Progenitor cell of endocrine pancreas (in vitro differentiated cells): ENCODE data around the gene RDX. TPM values are rescaled to one million over a fixed set of nuclear protein-coding genes. Genes with fewer than 3 reads are reported as not detected.

Experiments
- DNase-seq: peaks from one replicate; pipeline ENCODE4 v3.0.0; 2021; ENCODE audit warnings: low spot score; ENCODE audit not compliant: unreplicated experiment
- H3K27ac Mint-ChIP-seq: 2 replicates; pipeline ENCODE4 v1.8.0; 2021; ENCODE audit warnings: mild to moderate bottlenecking, moderate library complexity, mixed read lengths
- H3K27me3 Mint-ChIP-seq: 2 replicates; pipeline ENCODE4 v1.8.0; 2021; ENCODE audit warnings: mixed read lengths
- H3K36me3 Mint-ChIP-seq: 2 replicates; pipeline ENCODE4 v1.8.0; 2022; ENCODE audit warnings: mixed read lengths; ENCODE audit not compliant: insufficient read depth
- H3K4me1 Mint-ChIP-seq: 2 replicates; pipeline ENCODE4 v1.8.0; 2021; ENCODE audit warnings: low read depth, mixed read lengths
- H3K4me3 Mint-ChIP-seq: 2 replicates; pipeline ENCODE4 v1.8.0; 2021; ENCODE audit warnings: low read depth, mild to moderate bottlenecking, moderate library complexity, mixed read lengths
- H3K9me3 Mint-ChIP-seq: 2 replicates; pipeline ENCODE4 v1.8.0; 2021; ENCODE audit warnings: low read depth, mixed read lengths
- total RNA-seq: library from RNA; stranded (reverse); gene quantifications from 2 replicates; pipeline ENCODE4 v1.2.1, GENCODE V29; 2021
- TF ChIP-seq, protein P1 (sequence below): fragments of 200-600 bp; sonication (generic); IDR thresholded peaks from one replicate; pipeline ENCODE4 v1.5.0; 2021; ENCODE audit warnings: antibody characterized with exemption, mild to moderate bottlenecking; ENCODE audit not compliant: unreplicated experiment

Gene RDX
- total RNA-seq, 1 donor from 2014 or later = 89.6 TPM

DNA sequence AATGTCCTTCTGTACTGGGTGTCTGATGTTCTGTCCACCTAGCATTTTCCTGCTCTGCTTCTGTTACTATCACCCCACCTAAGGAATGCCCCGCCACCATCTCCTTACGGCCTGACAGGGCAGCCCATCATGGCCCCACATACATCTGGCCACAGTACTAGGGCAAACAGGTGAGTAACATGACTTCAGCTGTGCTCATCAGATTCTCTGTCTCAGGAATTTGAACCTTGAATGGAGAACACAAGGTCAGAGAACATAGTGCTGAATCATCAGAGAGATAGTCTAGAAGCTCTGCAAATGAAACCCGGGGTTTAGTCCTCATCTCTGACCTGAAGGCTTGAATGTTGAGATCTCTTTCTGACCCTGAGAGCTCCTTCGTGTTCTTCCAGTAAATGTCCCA is 170.8 kb downstream of the RDX start:
- peaks cover 2% of the 10 kb centered on the region for H3K36me3 Mint-ChIP-seq
- TF ChIP-seq, protein P1, sequence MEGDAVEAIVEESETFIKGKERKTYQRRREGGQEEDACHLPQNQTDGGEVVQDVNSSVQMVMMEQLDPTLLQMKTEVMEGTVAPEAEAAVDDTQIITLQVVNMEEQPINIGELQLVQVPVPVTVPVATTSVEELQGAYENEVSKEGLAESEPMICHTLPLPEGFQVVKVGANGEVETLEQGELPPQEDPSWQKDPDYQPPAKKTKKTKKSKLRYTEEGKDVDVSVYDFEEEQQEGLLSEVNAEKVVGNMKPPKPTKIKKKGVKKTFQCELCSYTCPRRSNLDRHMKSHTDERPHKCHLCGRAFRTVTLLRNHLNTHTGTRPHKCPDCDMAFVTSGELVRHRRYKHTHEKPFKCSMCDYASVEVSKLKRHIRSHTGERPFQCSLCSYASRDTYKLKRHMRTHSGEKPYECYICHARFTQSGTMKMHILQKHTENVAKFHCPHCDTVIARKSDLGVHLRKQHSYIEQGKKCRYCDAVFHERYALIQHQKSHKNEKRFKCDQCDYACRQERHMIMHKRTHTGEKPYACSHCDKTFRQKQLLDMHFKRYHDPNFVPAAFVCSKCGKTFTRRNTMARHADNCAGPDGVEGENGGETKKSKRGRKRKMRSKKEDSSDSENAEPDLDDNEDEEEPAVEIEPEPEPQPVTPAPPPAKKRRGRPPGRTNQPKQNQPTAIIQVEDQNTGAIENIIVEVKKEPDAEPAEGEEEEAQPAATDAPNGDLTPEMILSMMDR = no peak
- H3K4me1 Mint-ChIP-seq = peaks cover 29% of the 10 kb centered on the region
- no peaks in the 10 kb centered on the region for H3K9me3 Mint-ChIP-seq
- DNase-seq = no peak
- H3K27me3 Mint-ChIP-seq = no peaks in the 10 kb centered on the region
- no peak overlapping the region for H3K4me3 Mint-ChIP-seq
- no peak overlapping the region for H3K27ac Mint-ChIP-seq

Other genes with a start within 250 kb of the RDX start
- 9.6 and 10.5 TPM in 2 replicates for gene ZC3H12C, start 203.2 kb downstream of the RDX start, total RNA-seq
- 13.6 and 14.6 TPM in 2 replicates for gene FDX1, start 133.3 kb upstream of the RDX start, total RNA-seq